H1 (cell line): Measurements from ENCODE around the gene CCDC185. TPM values are rescaled to one million over a fixed set of nuclear protein-coding genes. Genes with fewer than 3 reads are reported as not detected.

Experiments
- BCL11A ChIP-seq, 2 experiments: IDR thresholded peaks; one replicate each; pipeline ENCODE4 v1.6.1; 2011; ENCODE audit warnings: low read depth in 2 of 2, low read length in 2 of 2, mild to moderate bottlenecking in 2 of 2
- CHD1 ChIP-seq: IDR thresholded peaks from 2 replicates; pipeline ENCODE4 v1.6.1; 2012; ENCODE audit warnings: low read depth, low read length, improper control_type of control experiment
- CREB1 ChIP-seq: IDR thresholded peaks from 2 replicates; pipeline ENCODE4 v1.6.1; 2012; ENCODE audit warnings: inconsistent platforms
- CTBP2 ChIP-seq: IDR thresholded peaks from 2 replicates; pipeline ENCODE4 v1.7.0; 2011; ENCODE audit warnings: borderline replicate concordance, mild to moderate bottlenecking, moderate library complexity, mixed read lengths, low read length; ENCODE audit not compliant: insufficient read depth, insufficient read length
- FOSL1 ChIP-seq: IDR thresholded peaks from 2 replicates; pipeline ENCODE4 v1.6.1; 2011; ENCODE audit warnings: mild to moderate bottlenecking, low read depth, low read length, moderate library complexity; ENCODE audit not compliant: insufficient read depth
- PHF8 ChIP-seq: fragments of 200-600 bp; sonication (generic); conservative IDR thresholded peaks from 2 replicates; pipeline ENCODE4 v1.7.1; 2012; ENCODE audit warnings: low read depth, mild to moderate bottlenecking, inconsistent platforms, low read length, moderate library complexity
- SRF ChIP-seq: IDR thresholded peaks from 2 replicates; pipeline ENCODE4 v1.6.1; 2011; ENCODE audit warnings: mild to moderate bottlenecking, low read depth, low read length, moderate library complexity
- SUZ12 ChIP-seq: fragments of 200-600 bp; sonication (generic); IDR thresholded peaks from 2 replicates; pipeline ENCODE4 v1.6.1; 2012; ENCODE audit warnings: mild to moderate bottlenecking, inconsistent platforms, low read length, moderate library complexity, mixed read lengths
- polyA plus RNA-seq, 7 experiments: library from polyadenylated mRNA; depleted of rRNA in 3 of 7; stranded (reverse) in 5 of 7; unstranded in 2 of 7; fragments of >200 nt in 5 of 7; fragments of 200-250 nt in 2 of 7; gene quantifications; 1 replicate in 5 of 7; 2 replicates in 1 of 7; 4 replicates in 1 of 7; pipeline versions ENCODE4 v1.2.1 to v1.2.3, GENCODE V29; 2011 to 2013; ENCODE audit warnings: missing spikeins in 2 of 7, mixed read lengths in 2 of 7
- total RNA-seq: library from RNA; stranded (reverse); fragmentation: NEBNext Ultra II Directional; extraction: Animal tissue kit (Norgen Biotek cat#: 25700); gene quantifications from 2 replicates; pipeline ENCODE4 v1.2.1, GENCODE V29; 2021

CCDC185 gene
- total and polyA plus RNA-seq, 2 of the 8 experiments (the other 6 are each of a cell fraction or from before 2014, with no cell fraction given): not detected

- TF ChIP-seq SUZ12 (no peak), CREB1 (no peak), CHD1 (no peak), CTBP2 (no peak), FOSL1 (no peak), SRF (no peak), PHF8 (no peak), BCL11A (IDR thresholded peaks at IDR 0.05; ENCODE audit: low read depth in 2 of 2, low read length in 2 of 2) (no peak)
Observed at GRCh38 chr1:223352944-223353343, 40.3 kb upstream of the CCDC185 start (continued).
